SIG-M5 (cell line): ENCODE data around the gene ANGPTL7.
"Not testable (repeated sequence)": the region's sequence is repeated elsewhere in the genome, so short reads cannot be mapped to it uniquely, and the experiment has no call there.

Source experiments
- DNase-seq: peaks from one replicate; lab custom pipeline; 2025; lab: John Stamatoyannopoulos, UW

ANGPTL7 gene

GRCh38 chr1:11169202-11169601 lies 20.0 kb upstream of the ANGPTL7 start:
- DNase-seq, result no peak

- no peak for DNase-seq
These were observed 19.1 kb upstream of the ANGPTL7 start for GRCh38 chr1:11170102-11170501.

GRCh38 chr1:11174261-11174942 lies 14.8 kb upstream of the ANGPTL7 start:
- DNase-seq, result no peak

DNA sequence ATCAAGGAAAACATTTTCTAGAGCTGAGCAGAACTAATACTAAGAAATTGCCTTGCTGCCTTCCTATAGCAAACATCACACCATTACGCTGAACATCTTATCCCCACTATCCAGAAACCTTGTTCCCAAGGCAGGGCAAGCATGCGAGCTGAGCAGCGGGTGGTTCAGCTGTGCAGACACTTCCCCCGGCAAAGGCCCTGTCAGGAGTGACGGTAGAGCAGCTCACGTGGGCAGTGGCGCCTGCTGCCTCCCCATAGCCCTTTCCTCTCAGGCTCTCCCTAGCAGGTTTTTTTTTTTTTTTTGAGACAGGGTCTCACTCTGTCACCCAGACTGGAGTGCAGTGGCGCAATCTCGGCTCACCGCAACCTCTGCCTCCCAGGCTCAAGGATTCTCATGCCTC lies 13.7 kb upstream of the ANGPTL7 start:
- DNase-seq, result no peak

- no peak for DNase-seq
These were observed 13.0 kb upstream of the ANGPTL7 start for GRCh38 chr1:11176081-11176706.

GRCh38 chr1:11178021-11179015 lies 10.8 kb upstream of the ANGPTL7 start:
- DNase-seq, result no peak

DNA sequence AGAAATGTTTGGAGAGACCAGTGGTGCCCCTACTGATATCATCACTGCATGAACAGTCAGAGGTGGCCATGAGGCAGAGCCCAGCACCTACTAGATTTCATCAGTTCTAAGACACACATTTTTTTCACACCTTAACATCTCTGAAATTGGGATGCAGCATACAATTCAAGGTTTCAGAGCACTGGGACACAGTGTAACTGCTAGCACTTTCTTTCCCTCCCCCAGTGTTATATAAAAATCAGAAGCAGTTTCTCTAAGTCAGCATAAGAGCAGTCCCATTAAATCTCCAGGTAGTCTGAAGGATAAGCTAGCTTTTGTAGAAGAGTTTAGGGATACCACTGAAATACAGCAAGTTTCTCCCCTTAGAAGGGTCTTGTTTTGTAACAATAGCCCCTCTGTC lies 10.0 kb upstream of the ANGPTL7 start:
- no peak for DNase-seq

DNA sequence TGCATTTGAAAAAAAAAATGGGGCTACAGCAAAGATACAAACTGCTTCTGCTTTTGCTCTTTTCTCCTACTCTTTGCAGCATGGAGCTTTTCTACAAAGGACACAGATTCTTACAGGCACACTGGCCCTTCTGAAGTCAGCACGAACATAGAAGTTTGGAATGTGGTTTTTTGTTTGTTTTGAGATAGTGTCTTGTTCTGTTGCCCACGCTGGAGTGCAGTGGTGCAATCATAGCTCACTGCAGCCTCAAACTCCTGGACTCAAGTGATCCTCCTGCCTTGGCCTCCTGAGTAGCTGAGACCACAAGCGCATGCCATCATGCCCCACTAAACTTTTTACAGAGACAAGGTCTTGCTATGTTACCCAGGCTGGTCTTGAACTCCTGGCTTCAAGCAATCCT lies 9.4 kb upstream of the ANGPTL7 start:
- DNase-seq, result not testable (repeated sequence)

GRCh38 chr1:11180342-11180744 lies 8.8 kb upstream of the ANGPTL7 start:
- DNase-seq, result no peak

DNA sequence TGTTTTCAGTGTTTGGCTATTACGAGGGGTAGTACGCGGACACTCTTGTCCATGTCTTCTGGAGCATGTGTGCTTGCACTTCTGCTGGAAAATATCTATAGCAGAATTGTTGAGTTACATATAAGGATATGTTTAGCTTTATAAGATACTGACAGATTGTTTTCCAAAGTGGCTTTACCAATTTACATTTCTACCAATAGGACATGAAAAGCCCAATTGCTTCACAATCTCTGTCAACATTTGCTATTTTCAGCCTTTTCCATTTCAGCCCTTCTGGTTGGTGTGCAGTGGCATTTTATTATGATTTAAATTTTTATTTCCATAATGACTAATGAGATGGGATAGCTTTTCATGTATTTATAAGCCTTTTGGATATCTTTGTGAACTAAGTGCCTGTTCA lies 6.3 kb upstream of the ANGPTL7 start:
- DNase-seq, result no peak

GRCh38 chr1:11184973-11185372 lies 4.2 kb upstream of the ANGPTL7 start:
- no peak for DNase-seq

GRCh38 chr1:11187000-11187399 lies 2.2 kb upstream of the ANGPTL7 start:
- DNase-seq, result no peak

GRCh38 chr1:11187494-11187893 lies 1.7 kb upstream of the ANGPTL7 start:
- no peak for DNase-seq

GRCh38 chr1:11187931-11188330 lies 1.2 kb upstream of the ANGPTL7 start:
- no peak for DNase-seq

GRCh38 chr1:11188381-11188780 lies 774 bp upstream of the ANGPTL7 start:
- no peak for DNase-seq

- DNase-seq, result no peak
These were observed 4.2 kb downstream of the ANGPTL7 start for GRCh38 chr1:11193376-11193775.

DNA sequence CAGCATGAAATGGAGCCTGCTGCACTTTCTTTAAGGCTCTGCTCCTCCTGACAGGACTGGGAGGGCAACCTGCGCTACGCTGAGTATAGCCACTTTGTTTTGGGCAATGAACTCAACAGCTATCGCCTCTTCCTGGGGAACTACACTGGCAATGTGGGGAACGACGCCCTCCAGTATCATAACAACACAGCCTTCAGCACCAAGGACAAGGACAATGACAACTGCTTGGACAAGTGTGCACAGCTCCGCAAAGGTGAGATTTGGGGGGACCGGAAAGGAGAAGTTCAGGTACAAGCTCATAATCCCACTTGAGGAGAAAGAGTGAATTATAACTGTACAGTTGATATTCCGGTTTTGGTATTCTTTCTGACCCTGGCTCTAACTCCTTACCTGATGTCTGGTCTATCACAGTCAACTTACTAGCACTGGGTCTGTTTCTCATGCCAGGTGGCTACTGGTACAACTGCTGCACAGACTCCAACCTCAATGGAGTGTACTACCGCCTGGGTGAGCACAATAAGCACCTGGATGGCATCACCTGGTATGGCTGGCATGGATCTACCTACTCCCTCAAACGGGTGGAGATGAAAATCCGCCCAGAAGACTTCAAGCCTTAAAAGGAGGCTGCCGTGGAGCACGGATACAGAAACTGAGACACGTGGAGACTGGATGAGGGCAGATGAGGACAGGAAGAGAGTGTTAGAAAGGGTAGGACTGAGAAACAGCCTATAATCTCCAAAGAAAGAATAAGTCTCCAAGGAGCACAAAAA lies 5.4 kb downstream of the ANGPTL7 start:
- DNase-seq, result no peak

DNA sequence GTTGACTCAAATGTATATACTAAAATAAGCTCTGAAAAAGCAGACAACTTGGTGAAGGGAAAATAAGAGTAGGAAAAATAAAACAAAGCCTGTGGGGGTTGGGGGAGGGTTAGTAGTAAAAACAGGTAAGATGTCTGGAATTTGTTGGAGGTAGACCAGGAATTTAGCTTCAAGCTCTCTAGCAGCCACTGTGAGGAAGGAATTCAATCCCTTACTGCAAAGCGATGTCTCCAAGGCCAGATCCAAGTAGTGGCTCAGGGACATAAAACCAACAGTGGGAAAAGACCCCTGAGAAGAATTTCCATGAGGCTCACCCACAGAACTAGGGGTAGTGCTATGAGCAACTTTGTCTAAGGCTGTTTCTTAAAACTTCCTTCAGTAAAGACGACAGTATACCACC lies 7.8 kb downstream of the ANGPTL7 start:
- no peak for DNase-seq

DNA sequence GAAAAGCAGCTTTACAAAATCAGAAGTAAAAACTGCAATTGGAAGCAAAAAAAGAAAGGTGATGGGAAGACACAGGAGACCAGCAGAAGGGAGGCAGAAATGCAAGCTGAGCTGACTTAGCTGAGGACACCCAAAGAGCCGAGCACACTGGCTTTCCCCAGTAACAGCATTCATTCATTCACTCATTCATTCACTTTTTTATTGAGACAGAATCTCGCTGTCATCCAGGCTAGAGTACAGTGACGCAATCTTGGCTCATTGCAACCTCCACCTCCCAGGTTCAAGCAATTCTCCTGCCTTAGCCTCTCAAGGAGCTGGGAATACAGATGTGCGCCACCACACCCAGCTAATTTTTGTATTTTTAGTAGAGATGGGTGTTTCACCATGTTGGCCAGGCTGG lies 8.2 kb downstream of the ANGPTL7 start:
- no peak for DNase-seq

GRCh38 chr1:11198257-11198656 lies 9.1 kb downstream of the ANGPTL7 start:
- no peak for DNase-seq

GRCh38 chr1:11198851-11199594 lies 9.9 kb downstream of the ANGPTL7 start:
- DNase-seq, result no peak
